ENCODE results near the gene SAMD4B.
A peak's percentile ranks its signal among the peaks of the same experiment; 100 is the strongest.

Gene SAMD4B

GRCh38 chr19:39417463-39418181, 75.4 kb downstream of the SAMD4B start:
- no peak for TF ChIP-seq CTCF (IDR thresholded peaks at IDR 0.05)
- Mint-ChIP-seq H3K4me1 (peaks cover 33% of the 10 kb centered on the region), H3K9me3 (no peaks in the 10 kb centered on the region), H3K27me3 (ENCODE audit: low read depth, poor library complexity) (no peaks in the 10 kb centered on the region), H3K36me3 (ENCODE audit: low read depth) (peaks cover 36% of the 10 kb centered on the region), H3K27ac (peak overlapping the region; percentile 29), H3K4me3 (peak overlapping the region; percentile 35)
- no peak for DNase-seq

- no peak for DNase-seq
- Mint-ChIP-seq H3K9me3 (no peaks in the 10 kb centered on the region), H3K27ac (no peak overlapping the region), H3K36me3 (ENCODE audit: low read depth) (peaks cover 46% of the 10 kb centered on the region), H3K4me1 (peaks cover 30% of the 10 kb centered on the region), H3K4me3 (no peak overlapping the region), H3K27me3 (ENCODE audit: low read depth, poor library complexity) (no peaks in the 10 kb centered on the region)
- TF ChIP-seq CTCF (IDR thresholded peaks at IDR 0.05), result no peak
These were observed 76.8 kb downstream of the SAMD4B start for GRCh38 chr19:39419003-39419402.

DNA sequence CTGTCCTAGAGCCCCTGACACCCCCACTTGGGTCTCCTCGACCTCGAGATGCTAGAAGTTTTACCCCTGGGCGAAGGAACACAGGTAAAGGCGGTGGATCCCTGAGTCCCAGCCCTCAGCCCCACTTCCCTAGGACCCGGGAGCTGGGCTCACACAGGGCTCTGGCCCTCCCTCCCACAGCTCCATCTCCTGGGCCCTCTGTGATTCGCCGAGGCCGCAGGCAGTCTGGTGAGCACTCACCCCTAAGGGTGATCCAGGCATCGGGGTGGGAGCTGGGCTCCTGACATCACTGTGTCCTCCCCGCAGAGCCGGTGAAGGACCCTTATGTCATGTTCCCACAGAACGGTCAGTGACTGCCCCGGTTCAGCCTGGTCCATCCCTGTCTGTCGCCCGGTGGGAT, 78.5 kb downstream of the SAMD4B start:
- Mint-ChIP-seq H3K4me3 (no peak overlapping the region), H3K27ac (no peak overlapping the region), H3K9me3 (no peaks in the 10 kb centered on the region), H3K4me1 (peaks cover 12% of the 10 kb centered on the region), H3K27me3 (ENCODE audit: low read depth, poor library complexity) (peaks cover 2% of the 10 kb centered on the region), H3K36me3 (ENCODE audit: low read depth) (peaks cover 49% of the 10 kb centered on the region)
- TF ChIP-seq CTCF (IDR thresholded peaks at IDR 0.05), result no peak
- DNase-seq, result no peak

GRCh38 chr19:39422020-39422419, 79.8 kb downstream of the SAMD4B start:
- H3K27me3 Mint-ChIP-seq (ENCODE audit: low read depth, poor library complexity), result peaks cover 2% of the 10 kb centered on the region
- no peak overlapping the region for H3K27ac Mint-ChIP-seq

DNA sequence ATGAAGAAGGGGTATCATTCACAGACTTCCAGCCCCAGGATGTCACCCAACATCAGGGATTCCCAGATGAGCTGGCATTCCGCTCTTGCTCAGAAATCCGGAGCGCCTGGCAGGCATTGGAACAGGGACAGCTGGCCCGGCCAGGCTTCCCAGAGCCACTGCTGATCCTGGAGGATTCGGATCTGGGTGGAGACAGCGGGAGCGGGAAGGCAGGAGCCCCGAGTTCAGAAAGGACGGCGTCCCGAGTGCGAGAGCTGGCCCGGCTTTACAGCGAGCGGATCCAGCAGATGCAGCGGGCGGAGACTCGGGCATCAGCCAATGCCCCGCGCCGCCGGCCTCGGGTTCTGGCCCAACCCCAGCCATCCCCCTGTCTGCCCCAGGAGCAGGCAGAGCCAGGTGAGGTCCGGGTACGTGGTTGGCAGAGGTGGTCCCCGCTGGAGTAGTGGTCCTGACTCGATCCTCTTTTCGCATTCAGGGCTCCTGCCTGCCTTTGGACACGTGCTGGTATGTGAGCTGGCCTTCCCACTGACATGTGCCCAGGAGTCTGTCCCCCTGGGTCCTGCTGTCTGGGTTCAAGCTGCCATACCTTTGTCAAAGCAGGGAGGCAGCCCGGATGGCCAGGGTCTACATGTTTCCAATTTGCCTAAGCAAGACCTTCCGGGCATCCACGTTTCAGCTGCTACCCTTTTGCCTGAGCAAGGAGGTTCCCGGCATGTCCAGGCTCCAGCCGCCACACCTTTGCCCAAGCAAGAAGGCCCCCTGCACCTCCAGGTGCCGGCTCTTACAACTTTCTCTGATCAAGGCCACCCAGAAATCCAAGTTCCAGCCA, 81.3 kb downstream of the SAMD4B start:
- no peak for TF ChIP-seq CTCF (IDR thresholded peaks at IDR 0.05)
- peak overlapping the region; percentile 86 for H3K27ac Mint-ChIP-seq
- H3K9me3 Mint-ChIP-seq, result no peaks in the 10 kb centered on the region

More at GRCh38 chr19:39422020-39422419, 79.8 kb downstream of the SAMD4B start:
- Mint-ChIP-seq H3K4me3 (no peak overlapping the region), H3K9me3 (no peaks in the 10 kb centered on the region), H3K4me1 (peaks cover 6% of the 10 kb centered on the region), H3K36me3 (ENCODE audit: low read depth) (peaks cover 57% of the 10 kb centered on the region)
- TF ChIP-seq CTCF (IDR thresholded peaks at IDR 0.05), result no peak
- no peak for DNase-seq

More for the DNA sequence above, 81.3 kb downstream of the SAMD4B start:
- Mint-ChIP-seq H3K27me3 (ENCODE audit: low read depth, poor library complexity) (peaks cover 2% of the 10 kb centered on the region), H3K4me3 (no peak overlapping the region), H3K4me1 (peaks cover 5% of the 10 kb centered on the region), H3K36me3 (ENCODE audit: low read depth) (peaks cover 46% of the 10 kb centered on the region)
- DNase-seq, result no peak

Data from nephron progenitor cell (in vitro differentiated cells).